Anterior cingulate cortex (tissue), 58 donors: ENCODE measurements around the gene STX5.
"Not testable (repeated sequence)": the region's sequence is repeated elsewhere in the genome, so short reads cannot be mapped to it uniquely, and the experiment has no call there.

Source experiments
- DNase-seq, 58 donors: peaks; one replicate each; lab custom pipeline; 2025; lab: John Stamatoyannopoulos, UW

The STX5 gene

DNA sequence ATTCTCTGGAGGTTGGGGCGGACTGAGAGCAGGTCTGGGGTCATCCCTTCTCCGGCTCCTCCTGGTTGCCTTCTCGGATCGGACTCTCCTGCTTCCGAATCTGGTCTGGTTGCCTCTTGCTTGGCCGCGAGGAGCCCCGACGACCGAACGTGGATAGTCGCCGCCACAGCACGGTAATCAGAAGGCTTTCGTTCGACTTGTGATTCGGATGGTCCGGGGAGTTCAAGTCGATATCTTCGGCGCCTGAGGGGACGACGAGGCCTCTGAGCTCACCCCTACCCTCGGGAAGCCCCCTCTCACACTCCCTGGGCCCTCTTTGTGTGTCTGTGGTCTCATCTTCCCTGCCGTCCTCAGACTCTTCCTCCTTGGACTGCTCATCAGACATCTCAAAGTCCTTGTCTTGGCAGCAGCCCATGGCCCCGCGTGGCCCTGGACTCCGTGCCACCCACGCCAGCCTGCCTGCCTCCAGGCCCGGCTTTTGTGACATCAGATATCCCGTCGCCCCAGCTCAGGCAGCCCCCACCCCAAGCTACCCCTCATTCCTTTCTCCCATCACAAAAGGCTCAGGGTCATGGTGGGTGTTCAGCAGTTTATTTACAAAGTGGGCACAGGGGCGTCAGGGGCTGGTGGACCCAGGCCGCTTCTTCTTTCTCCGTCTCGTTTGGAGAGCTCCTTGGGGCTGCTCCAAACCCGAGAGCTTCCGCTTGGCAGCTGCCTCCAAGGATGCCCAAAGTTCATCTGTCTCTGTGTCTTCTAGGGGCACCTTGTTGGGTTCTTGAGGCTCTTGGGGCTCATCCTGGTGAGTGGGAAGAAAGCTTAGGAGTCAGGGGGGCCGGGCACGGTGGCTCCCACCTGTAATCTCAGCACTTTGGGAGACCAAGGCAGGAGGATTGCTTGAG lies 734 bp upstream of the STX5 start, which contains the start of gene TEX54:
TSS of gene TEX54 (minus strand) at position 506 of the 899 bp plus-strand sequence.
- peak in 17 of 58 donors; percentile 10 to 66 (median 29) for DNase-seq

DNA sequence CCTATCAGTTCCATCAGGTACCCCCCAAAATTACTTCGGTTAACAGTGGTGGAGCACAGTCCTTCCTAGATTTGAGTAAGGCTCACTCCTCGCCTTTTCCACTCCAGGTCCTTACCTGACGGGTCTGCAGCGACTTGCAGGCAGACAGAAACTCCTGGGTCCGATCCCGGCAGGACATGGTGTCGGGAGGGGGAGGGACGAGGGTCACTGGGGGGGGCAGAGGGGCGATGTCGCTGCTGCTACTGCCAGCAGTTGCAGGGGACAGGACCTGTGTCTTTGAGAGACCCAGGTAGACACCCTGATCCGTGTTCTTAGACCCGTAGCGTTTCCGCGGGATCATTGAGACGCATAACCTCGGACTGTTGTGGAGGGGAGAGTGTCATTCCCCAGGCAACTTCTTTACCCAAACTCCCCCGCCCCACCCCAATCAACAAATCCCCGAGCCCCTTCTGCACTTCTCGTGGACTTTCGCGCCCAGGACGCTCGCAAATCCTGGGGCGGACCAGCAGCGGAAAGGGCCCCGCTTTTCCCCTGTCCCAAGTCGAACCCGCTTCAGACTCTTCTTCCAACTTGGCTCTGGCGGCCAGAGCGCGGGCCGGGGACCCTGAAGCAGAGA lies 839 bp downstream of the STX5 start:
- DNase-seq, result peak in 4 of 58 donors; percentile 16 to 52 (median 32)

GRCh38 chr11:62828130-62828529 lies 3.7 kb downstream of the STX5 start:
- DNase-seq, result not testable (repeated sequence)

GRCh38 chr11:62823677-62824076 lies 8.2 kb downstream of the STX5 start:
- DNase-seq, result no peak

GRCh38 chr11:62817129-62817528 lies 14.7 kb downstream of the STX5 start:
- no peak for DNase-seq

DNA sequence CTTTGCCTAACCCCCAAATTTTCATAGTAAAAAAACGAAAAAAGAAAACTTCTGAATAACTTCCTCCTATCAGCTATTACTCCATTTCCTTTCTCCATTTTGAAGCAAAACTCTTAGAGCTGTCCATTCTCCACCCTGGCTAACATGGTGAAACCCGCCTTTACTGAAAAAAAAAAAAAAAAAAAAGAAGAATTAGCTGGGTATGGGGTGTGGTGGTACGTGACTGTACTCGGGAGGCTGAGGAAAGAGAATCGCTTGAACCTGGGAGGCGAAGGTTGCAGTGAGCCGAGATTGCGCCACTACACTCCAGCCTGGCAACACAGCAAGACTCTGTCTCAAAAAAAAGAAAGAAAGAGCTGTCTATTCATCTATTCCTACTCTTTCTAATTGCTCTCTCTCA lies 15.3 kb downstream of the STX5 start:
- no peak for DNase-seq

GRCh38 chr11:62811659-62812058 lies 20.2 kb downstream of the STX5 start:
- no peak for DNase-seq

- no peak for DNase-seq
These were observed 21.1 kb downstream of the STX5 start for GRCh38 chr11:62810748-62811147.

DNA sequence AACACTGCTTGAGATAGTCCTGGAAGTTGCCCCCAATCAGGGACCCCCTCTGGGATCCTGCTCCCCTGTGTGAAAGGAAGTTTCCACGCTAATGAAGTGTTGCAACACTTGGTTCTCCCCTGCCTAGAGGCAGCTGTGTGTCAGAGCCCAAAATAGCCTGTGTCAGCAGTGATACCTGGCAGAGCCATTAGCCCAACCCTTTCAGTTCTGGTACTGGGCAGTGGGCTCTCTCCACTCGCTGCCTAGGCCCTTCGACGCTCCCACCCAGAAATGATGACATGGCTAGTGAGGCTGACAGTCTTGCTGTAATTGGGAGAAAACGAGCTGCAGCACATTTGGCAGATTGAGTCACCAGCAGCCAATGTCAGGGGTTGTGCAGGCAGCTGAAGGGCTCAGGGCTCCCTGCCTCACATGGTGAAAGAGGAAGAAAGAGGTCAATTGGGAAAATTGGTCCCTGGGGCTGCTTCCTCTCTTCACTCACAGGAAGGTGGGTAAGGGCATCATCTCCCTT lies 25.2 kb downstream of the STX5 start:
- peak in 3 of 58 donors; percentile 4 to 32 (median 12) for DNase-seq

- DNase-seq, result peak in 2 of 58 donors; percentile 6 to 17
These were observed 25.9 kb downstream of the STX5 start for GRCh38 chr11:62805961-62806441.

DNA sequence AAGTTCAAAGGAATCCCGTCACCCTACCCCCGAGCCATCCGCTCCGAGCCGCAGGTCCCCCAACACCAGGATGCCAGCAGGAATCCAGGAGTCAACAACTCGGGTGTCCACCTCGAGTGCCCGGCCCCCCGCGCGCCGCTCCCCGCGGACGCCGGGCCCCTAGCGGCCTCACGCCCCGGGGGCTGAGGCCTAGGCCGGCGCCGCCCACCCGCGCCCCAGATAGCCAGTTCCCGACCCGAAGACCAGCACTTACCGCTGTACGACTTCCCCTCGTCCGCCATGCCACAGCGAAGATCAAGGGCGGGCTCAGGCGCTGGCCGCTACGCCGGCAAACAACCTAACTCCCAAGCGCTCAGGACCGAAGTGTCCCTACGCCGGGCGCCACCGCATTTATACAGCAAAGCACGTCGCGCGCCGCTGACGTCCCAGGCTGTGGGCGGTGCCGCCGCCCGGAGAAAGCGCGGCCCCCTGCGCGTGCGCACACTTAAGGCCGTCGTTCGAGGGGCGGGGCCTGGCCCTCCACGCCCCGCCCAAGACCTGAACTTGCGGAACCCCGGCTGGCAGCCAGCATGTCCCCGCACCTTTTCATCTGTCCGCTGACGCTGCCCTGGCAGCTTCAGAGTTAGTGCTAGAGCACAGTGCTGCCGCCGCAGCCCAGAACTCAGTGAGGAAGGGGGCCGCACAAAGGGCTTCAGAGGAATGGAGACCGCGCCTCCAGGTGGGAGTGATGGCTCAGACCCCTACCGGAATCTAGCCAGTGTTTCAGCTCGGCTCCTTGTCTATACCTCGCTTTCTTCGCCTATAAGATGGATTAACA lies 26.6 kb downstream of the STX5 start, which contains the start of gene NXF1:
TSS of gene NXF1 (minus strand) at position 365 of the 817 bp plus-strand sequence. CDS start at position 281, 84 bp downstream.
- DNase-seq, result peak; percentile 46 to 96 (median 92)

- DNase-seq, result peak in 2 of 58 donors; percentile 13 to 44
These were observed 27.4 kb downstream of the STX5 start for GRCh38 chr11:62804310-62805075.

GRCh38 chr11:62801071-62801470 lies 30.8 kb downstream of the STX5 start:
- no peak for DNase-seq

DNA sequence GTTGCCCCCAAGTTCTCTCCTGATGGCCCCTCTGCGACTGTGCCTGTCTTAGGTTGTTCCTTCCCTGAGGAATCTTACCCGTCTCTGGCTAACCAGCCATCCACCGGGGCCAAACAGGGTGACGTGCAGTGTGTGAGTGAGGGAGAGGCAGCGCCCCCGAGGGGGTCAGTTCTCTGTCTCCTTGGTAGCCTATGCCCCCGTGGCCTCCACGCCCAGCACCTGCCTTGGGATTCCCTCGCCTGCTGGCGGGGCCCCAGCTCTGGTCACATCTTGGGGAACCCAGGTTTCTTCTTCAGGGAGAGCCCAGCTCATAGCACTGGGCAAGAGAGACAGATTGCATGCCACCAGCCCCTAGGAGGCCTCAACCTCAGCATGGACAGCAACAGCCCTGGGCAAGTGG lies 32.4 kb downstream of the STX5 start:
- no peak for DNase-seq

DNA sequence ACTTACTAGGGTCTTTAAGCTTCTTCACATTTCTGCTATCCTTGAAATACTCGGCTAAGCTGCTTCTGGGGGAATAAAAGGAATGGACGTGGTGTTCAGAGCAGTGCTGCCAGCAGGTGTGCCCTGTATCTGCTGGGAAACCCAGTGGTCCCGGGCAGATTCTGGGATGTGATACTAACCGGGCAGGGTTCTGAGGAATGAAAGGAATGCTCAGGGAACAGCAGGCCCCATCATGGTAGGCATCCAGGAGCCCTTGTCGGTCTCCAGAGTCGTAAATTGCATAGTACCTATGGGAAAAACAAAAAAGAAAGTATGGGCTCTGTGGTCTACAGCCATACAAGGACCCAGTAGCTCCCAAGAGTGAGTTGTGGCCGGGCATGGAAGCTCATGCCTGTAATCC lies 35.6 kb downstream of the STX5 start:
- DNase-seq, result no peak

DNA sequence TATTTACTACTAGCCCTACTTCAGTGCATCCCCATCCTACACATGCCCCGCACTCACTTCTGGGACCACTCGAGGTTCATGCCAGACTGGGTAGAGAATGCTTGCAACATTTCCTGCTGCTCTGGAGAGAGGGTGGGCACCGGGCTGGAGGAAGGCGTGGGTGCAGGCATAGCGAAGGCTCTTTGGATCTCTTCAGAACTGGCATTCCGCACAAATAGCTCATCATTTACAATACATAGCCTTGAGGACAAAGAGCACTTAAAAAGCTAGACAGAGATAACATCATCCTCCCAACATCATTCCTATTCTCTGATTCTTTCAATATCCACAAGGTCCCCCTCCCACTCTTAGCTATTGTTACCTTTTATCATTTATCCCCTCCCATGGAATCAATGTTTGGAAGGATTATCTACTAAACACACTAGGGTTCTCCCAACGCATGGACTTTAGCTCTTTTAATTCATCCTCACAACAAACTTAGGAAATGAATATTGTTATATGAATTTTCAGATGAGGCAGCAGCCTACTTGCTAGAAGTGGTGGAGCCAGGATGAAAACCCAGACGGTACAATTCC lies 37.6 kb downstream of the STX5 start:
- DNase-seq, result no peak

GRCh38 chr11:62792202-62792575 lies 39.7 kb downstream of the STX5 start:
- DNase-seq, result peak in 2 of 58 donors; percentile 33 to 52

DNA sequence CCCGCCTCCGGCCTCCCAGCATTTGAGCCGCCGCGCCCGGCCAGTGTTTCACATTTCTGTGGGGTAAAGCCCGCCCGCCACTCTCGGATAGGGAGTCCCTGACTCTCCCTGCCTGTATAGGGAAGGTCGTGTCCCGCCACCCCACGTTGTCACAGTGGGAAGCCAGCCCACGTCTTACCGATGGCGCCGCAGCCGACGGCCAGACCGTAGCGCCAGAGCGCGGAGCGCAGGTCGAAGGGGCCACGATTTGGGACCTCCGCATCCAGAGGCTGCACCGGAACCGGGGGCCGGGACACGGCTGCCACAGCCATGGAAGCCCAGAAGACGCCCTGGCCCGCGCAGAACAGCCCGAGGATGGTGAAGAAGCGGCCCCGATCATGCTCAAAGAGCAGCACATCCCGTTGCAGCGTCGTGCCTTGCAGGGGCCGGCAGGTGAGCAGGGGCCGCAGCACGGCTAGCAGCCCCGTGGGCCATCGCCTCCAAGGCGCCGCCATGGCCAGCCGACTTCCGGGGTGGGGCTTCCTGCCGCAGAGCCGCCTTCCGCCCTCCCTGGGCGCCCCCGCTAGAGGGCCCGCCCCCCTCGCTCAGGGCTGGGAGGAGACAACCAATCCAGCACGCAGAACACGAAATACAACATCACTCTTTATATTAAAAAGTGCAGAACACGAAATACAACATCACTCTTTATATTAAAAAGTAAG lies 40.2 kb downstream of the STX5 start, which contains the start of gene TMEM223:
TSS of gene TMEM223 (minus strand) at position 506 of the 701 bp plus-strand sequence. CDS start at position 494, 12 bp downstream.
- DNase-seq, result peak; percentile 26 to 94 (median 80)
